Endometrial microvascular endothelial cells (primary cell): ENCODE results near the gene MTHFSD. TPM values are rescaled to one million over a fixed set of nuclear protein-coding genes. Genes with fewer than 3 reads are reported as not detected.

Source experiments
- total RNA-seq: library from RNA; depleted of rRNA; stranded (reverse); fragments of >200 nt; gene quantifications from one replicate; pipeline ENCODE4 v1.2.3, GENCODE V29; 2015; ENCODE audit errors: inconsistent ontology term

MTHFSD gene
- total RNA-seq, 1 donor from 2014 or later: 4.8 TPM

Other genes starting within 250 kb of the MTHFSD start
- gene FOXF1, start 44.7 kb downstream of the MTHFSD start, total RNA-seq: 20.8 TPM
- 8.9 TPM for gene FOXC2, start 11.6 kb upstream of the MTHFSD start, total RNA-seq
- 11.5 TPM for gene FOXL1, start 23.3 kb upstream of the MTHFSD start, total RNA-seq